B cell (primary cell): ENCODE data around the gene CALN1. TPM values are rescaled to one million over a fixed set of nuclear protein-coding genes. Genes with fewer than 3 reads are reported as not detected.

Experiments
- ATAC-seq: fragments of 200-7000 bp; cut with Tn5 transposase; one replicate; pipeline ENCODE4 v1.10.0; 2021; ENCODE audit warnings: low read depth, mild to moderate bottlenecking, moderate number of reproducible peaks, moderate library complexity
- CTCF ChIA-PET: fragments of 350-600 bp; sonication (Branson Sonifier 250); formaldehyde crosslinking; loops from one replicate; lab custom pipeline; 2021; ENCODE audit warnings: antibody characterized with exemption, inconsistent platforms; lab: Charles Lee
- POLR2A ChIA-PET: fragments of 350-600 bp; sonication (Branson Sonifier 250); formaldehyde crosslinking; loops from one replicate; lab custom pipeline; 2021; ENCODE audit warnings: antibody characterized with exemption; lab: Charles Lee
- DNase-seq: peaks from one replicate; pipeline ENCODE4 v3.0.0; 2013
- H2AFZ ChIP-seq: 2 replicates; pipeline ENCODE4 v1.6.1; 2012; ENCODE audit warnings: mild to moderate bottlenecking, low read depth, low read length; ENCODE audit not compliant: insufficient read depth, poor library complexity, severe bottlenecking
- H3K27ac ChIP-seq, 2 donors: 1 replicate in 1 of 2; 2 replicates in 1 of 2; pipeline ENCODE4 v1.5.1; 2012 to 2013; ENCODE audit warnings: low read length in 2 of 2, mild to moderate bottlenecking in 2 of 2, moderate library complexity in 1 of 2
- H3K27me3 ChIP-seq, 4 experiments: fragments of 200-600 bp in 1 of 4; sonication (generic) in 1 of 4; replicated peaks in 1 of 4; 1 replicate in 2 of 4; 2 replicates in 2 of 4; pipeline versions ENCODE4 v1.6.1 to v1.7.0; 2013 to 2016; ENCODE audit warnings: low read length in 3 of 4, mild to moderate bottlenecking in 2 of 4, mixed read lengths in 1 of 4, moderate library complexity in 1 of 4; ENCODE audit not compliant: insufficient read depth in 4 of 4, control insufficient read depth in 3 of 4; ENCODE audit errors: control extremely low read depth in 1 of 4
- H3K36me3 ChIP-seq, 2 experiments: replicated peaks in 1 of 2; 1 replicate in 1 of 2; 2 replicates in 1 of 2; pipeline versions ENCODE4 v1.6.1 to v1.7.1; 2013; ENCODE audit warnings: low read length in 1 of 2; ENCODE audit not compliant: insufficient read depth in 2 of 2, control insufficient read depth in 1 of 2; ENCODE audit errors: control extremely low read depth in 1 of 2, extremely low read depth in 1 of 2
- H3K4me1 ChIP-seq, 2 donors: fragments of 200-600 bp in 1 of 2; sonication (generic) in 1 of 2; 1 replicate in 1 of 2; 2 replicates in 1 of 2; pipeline versions ENCODE4 v1.5.1 to v1.6.1; 2013 to 2017; ENCODE audit warnings: low read length in 2 of 2; ENCODE audit not compliant: control insufficient read depth in 2 of 2, insufficient read depth in 2 of 2
- H3K4me2 ChIP-seq: replicated peaks from 2 replicates; pipeline ENCODE3; 2012; ENCODE audit warnings: mild to moderate bottlenecking, low read depth, low read length; ENCODE audit not compliant: poor library complexity, severe bottlenecking
- H3K4me3 ChIP-seq, 5 experiments: fragments of 200-600 bp in 1 of 5; sonication (generic) in 1 of 5; 1 replicate in 3 of 5; 2 replicates in 2 of 5; pipeline versions ENCODE4 v1.5.1 to v1.7.0; 2011 to 2016; ENCODE audit warnings: low read length in 4 of 5, mild to moderate bottlenecking in 4 of 5, low read depth in 2 of 5, control low read depth in 1 of 5, moderate library complexity in 1 of 5; ENCODE audit not compliant: insufficient read depth in 1 of 5; ENCODE audit errors: control extremely low read depth in 1 of 5, extremely low read depth in 1 of 5
- H3K79me2 ChIP-seq: fragments of 200-600 bp; sonication (generic); one replicate; pipeline ENCODE4 v1.6.0; 2016; ENCODE audit warnings: low read length; ENCODE audit not compliant: control insufficient read depth, insufficient read depth
- H3K9ac ChIP-seq: fragments of 200-600 bp; sonication (generic); 2 replicates; pipeline ENCODE4 v1.6.1; 2017; ENCODE audit warnings: mild to moderate bottlenecking, low read length, moderate library complexity
- H3K9me3 ChIP-seq, 3 donors: one replicate each; pipeline versions ENCODE4 v1.6.1 to v1.7.1; 2013; ENCODE audit warnings: low read length in 2 of 3; ENCODE audit not compliant: control insufficient read depth in 2 of 3, insufficient read depth in 1 of 3; ENCODE audit errors: control extremely low read depth in 1 of 3
- H4K20me1 ChIP-seq: 2 replicates; pipeline ENCODE4 v1.6.0; 2012; ENCODE audit warnings: mild to moderate bottlenecking, low read length; ENCODE audit not compliant: insufficient read depth, control insufficient read depth, poor library complexity, severe bottlenecking
- H3K27ac Mint-ChIP-seq: one replicate; pipeline ENCODE4 v1.8.0; 2021; ENCODE audit warnings: mixed read lengths
- H3K27me3 Mint-ChIP-seq: one replicate; pipeline ENCODE4 v1.8.0; 2021; ENCODE audit warnings: mixed read lengths
- H3K4me1 Mint-ChIP-seq: one replicate; pipeline ENCODE4 v1.8.0; 2021; ENCODE audit warnings: mixed read lengths
- H3K4me3 Mint-ChIP-seq: one replicate; pipeline ENCODE4 v1.8.0; 2021; ENCODE audit warnings: mixed read lengths
- H3K9me3 Mint-ChIP-seq: one replicate; pipeline ENCODE4 v1.8.0; 2022; ENCODE audit warnings: mixed read lengths; ENCODE audit not compliant: insufficient read depth
- CTCF ChIP-seq: fragments of 200-600 bp; IDR thresholded peaks from one replicate; pipeline ENCODE4 v1.8.0; 2022; ENCODE audit warnings: antibody characterized with exemption, mild to moderate bottlenecking
- EZH2 ChIP-seq: IDR thresholded peaks from 2 replicates; pipeline ENCODE4 v1.6.1; 2012; ENCODE audit warnings: borderline replicate concordance, low read depth, mild to moderate bottlenecking, moderate library complexity, low read length; ENCODE audit not compliant: insufficient read depth, poor library complexity, severe bottlenecking
- WGBS: methylation state at CpG from one replicate; pipeline ENCODE4 v1.1.5; 2013; ENCODE audit warnings: missing lambda C conversion rate; ENCODE audit not compliant: insufficient coverage; 5-methylcytosine and 5-hydroxymethylcytosine counted together
- intact Hi-C: fragments of 100-400 bp; cut with micrococcal nuclease; formaldehyde crosslinking; loops from one replicate; pipeline ENCODE4 v1.10.0; 2022
- polyA plus RNA-seq: library from polyadenylated mRNA; depleted of rRNA; stranded (reverse); fragments of >200 nt; gene quantifications from 2 replicates; pipeline ENCODE4 v1.2.3, GENCODE V29; 2012
- total RNA-seq, 2 donors: library from RNA; stranded (reverse); fragments of 120-200 nt in 1 of 2; gene quantifications; 1 replicate in 1 of 2; 2 replicates in 1 of 2; pipeline versions ENCODE4 v1.2.3 to v1.2.4, GENCODE V29; 2013 to 2022

The CALN1 gene
- total and polyA plus RNA-seq, 2 donors (not counting 1 experiment from before 2014, with no cell fraction given), result not detected

GRCh38 chr7:72039460-72039859 lies 372.7 kb downstream of the CALN1 start:
- no peak overlapping the region for H2AFZ ChIP-seq
- CTCF ChIA-PET, result no interaction called here
- H3K4me1 ChIP-seq, result no peaks in the 10 kb centered on the region
- H3K79me2 ChIP-seq, result no peaks in the 10 kb centered on the region
- Mint-ChIP-seq H3K4me3 (no peak overlapping the region), H3K27ac (no peak overlapping the region), H3K4me1 (no peaks in the 10 kb centered on the region), H3K27me3 (no peaks in the 10 kb centered on the region), H3K9me3 (peaks cover 4% of the 10 kb centered on the region)
- WGBS, result no CpG with 5 or more reads among the region's 1 CpG
- ATAC-seq, result no peak
- no peaks in the 10 kb centered on the region for H3K36me3 ChIP-seq
- no peaks in the 10 kb centered on the region for H3K27me3 ChIP-seq
- H4K20me1 ChIP-seq, result no peaks in the 10 kb centered on the region
- DNase-seq, result no peak
- H3K4me2 ChIP-seq, result no peak overlapping the region
- H3K9me3 ChIP-seq, result peaks cover 0 to 13% (median 0%) of the 10 kb centered on the region in 3 donors
- H3K9ac ChIP-seq, result no peak overlapping the region
- POLR2A ChIA-PET, result no interaction called here
- no peak for TF ChIP-seq EZH2
- no peak for TF ChIP-seq CTCF
- intact Hi-C loops, result no loop called here
- no peak overlapping the region for H3K27ac ChIP-seq
- no peak overlapping the region for H3K4me3 ChIP-seq

- Mint-ChIP-seq H3K9me3 (peaks cover 7% of the 10 kb centered on the region), H3K4me1 (no peaks in the 10 kb centered on the region), H3K27me3 (no peaks in the 10 kb centered on the region), H3K4me3 (no peak overlapping the region), H3K27ac (no peak overlapping the region)
- Histone ChIP-seq H3K9ac (no peak overlapping the region), H3K4me3 (no peak overlapping the region), H3K36me3 (no peaks in the 10 kb centered on the region), H3K27me3 (no peaks in the 10 kb centered on the region), H3K9me3 (peaks cover 0 to 13% (median 0%) of the 10 kb centered on the region in 3 donors), H3K27ac (no peak overlapping the region), H4K20me1 (no peaks in the 10 kb centered on the region), H3K79me2 (no peaks in the 10 kb centered on the region), H2AFZ (no peak overlapping the region), H3K4me1 (no peaks in the 10 kb centered on the region), H3K4me2 (no peak overlapping the region)
- ChIA-PET POLR2A (no interaction called here), CTCF (no interaction called here)
- 53% methylated on average over 2 of the region's 5 CpGs for WGBS
- TF ChIP-seq EZH2 (no peak), CTCF (no peak)
- intact Hi-C loops, result no loop called here
- ATAC-seq (no peak), DNase-seq (no peak)
Observed at GRCh38 chr7:72038022-72038732, 374.0 kb downstream of the CALN1 start.
